ENCODE results near the gene RARA.

DNA sequence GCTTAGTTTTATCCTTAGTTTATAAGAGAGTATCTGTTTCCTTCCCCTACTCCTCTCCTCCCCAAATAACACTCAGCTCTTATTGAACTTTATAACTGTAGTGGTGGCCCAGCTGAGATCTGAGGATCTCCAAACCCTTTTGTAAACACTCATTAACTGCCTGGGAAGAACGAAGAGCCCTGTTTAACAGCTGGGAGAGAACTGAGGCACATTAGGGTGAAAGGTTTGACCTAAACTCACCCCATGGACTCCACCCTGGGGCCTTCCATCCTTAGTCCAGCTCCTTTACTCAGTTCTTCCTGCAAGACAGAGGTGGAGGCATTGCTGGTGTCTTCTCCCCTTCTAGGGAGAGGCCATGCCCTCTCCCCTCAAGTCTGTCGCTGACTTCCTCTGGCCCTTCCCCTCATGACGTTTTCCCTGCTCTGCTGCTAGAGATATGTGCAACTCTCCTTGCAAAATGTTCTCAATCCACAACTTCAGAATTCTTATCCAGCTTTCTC is 1.2 kb upstream of the RARA start:
- TF ChIP-seq POLR2AphosphoS5 (IDR thresholded peaks at IDR 0.05; ENCODE audit: low read depth, low read length) (no peak; the same call in 1 of the 2 replicates), POLR2A (IDR thresholded peaks at IDR 0.05; ENCODE audit: low read depth, low read length) (no peak), TAF1 (IDR thresholded peaks at IDR 0.05; ENCODE audit: borderline replicate concordance, low read depth, low read length) (no peak)
